SK-N-SH treated with all-trans-retinoic acid at 6 μM for 48 hours (cell line): Measurements from ENCODE around the gene PSMB1.

Source experiments
- ARNTL ChIP-seq: fragments of 450-650 bp; formaldehyde crosslinking; IDR thresholded peaks from 2 replicates; pipeline ENCODE4 v1.5.0; 2020; ENCODE audit warnings: low read depth, mild to moderate bottlenecking, moderate library complexity, borderline replicate concordance
- CSDC2 ChIP-seq: fragments of 250-450 bp; sonication (Bioruptor Pico); IDR thresholded peaks from 2 replicates; pipeline ENCODE4 v1.5.0; 2020; ENCODE audit warnings: mild to moderate bottlenecking, moderate library complexity
- ISL1 ChIP-seq: fragments of 250-450 bp; sonication (Bioruptor Pico); IDR thresholded peaks from 2 replicates; pipeline ENCODE4 v2.1.2; 2022; ENCODE audit warnings: mild to moderate bottlenecking, moderate library complexity
- SNAI2 ChIP-seq: fragments of 250-450 bp; sonication (Bioruptor Pico); IDR thresholded peaks from 2 replicates; pipeline ENCODE4 v1.5.0; 2020; ENCODE audit warnings: mild to moderate bottlenecking, moderate library complexity
- ZNF8 ChIP-seq: fragments of 450-650 bp; formaldehyde crosslinking; IDR thresholded peaks from 2 replicates; pipeline ENCODE4 v1.5.0; 2020; ENCODE audit warnings: mild to moderate bottlenecking, moderate library complexity
- TF ChIP-seq, protein P1 (sequence below): fragments of 250-450 bp; sonication (Bioruptor Pico); IDR thresholded peaks from 2 replicates; pipeline ENCODE4 v1.8.0; 2020; ENCODE audit warnings: mild to moderate bottlenecking, moderate library complexity, borderline replicate concordance
- TF ChIP-seq, protein P2 (sequence below): fragments of 250-450 bp; sonication (Bioruptor Pico); IDR thresholded peaks from 2 replicates; pipeline ENCODE4 v1.5.1; 2020; ENCODE audit warnings: low read depth, mild to moderate bottlenecking, moderate library complexity

DNA sequence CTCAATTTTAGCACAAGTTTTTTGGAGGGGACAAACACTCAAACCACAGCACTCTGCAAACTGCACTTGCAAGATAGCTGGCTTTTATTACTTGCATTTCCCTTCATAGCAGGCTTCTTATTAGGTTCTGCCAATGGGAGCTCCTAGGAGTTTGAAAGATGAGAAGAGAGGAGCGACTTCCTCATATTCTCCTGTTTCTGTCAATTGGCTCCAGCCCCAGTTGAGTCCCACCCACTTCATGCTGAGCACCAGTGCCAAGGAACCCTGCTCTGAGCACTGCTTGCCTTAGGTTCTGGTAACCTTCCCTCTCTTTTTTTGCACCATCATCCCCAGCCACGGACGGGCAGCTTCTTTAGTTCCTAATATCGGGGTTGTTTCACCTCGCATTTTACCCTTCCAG is 67.9 kb downstream of the PSMB1 start:
- no peak for TF ChIP-seq CSDC2 (CRISPR knock-in tag)
- TF ChIP-seq ARNTL, result no peak
- no peak for TF ChIP-seq ISL1 (CRISPR knock-in tag)
- TF ChIP-seq, protein P1, sequence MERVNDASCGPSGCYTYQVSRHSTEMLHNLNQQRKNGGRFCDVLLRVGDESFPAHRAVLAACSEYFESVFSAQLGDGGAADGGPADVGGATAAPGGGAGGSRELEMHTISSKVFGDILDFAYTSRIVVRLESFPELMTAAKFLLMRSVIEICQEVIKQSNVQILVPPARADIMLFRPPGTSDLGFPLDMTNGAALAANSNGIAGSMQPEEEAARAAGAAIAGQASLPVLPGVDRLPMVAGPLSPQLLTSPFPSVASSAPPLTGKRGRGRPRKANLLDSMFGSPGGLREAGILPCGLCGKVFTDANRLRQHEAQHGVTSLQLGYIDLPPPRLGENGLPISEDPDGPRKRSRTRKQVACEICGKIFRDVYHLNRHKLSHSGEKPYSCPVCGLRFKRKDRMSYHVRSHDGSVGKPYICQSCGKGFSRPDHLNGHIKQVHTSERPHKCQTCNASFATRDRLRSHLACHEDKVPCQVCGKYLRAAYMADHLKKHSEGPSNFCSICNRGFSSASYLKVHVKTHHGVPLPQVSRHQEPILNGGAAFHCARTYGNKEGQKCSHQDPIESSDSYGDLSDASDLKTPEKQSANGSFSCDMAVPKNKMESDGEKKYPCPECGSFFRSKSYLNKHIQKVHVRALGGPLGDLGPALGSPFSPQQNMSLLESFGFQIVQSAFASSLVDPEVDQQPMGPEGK (CRISPR knock-in tag), result no peak
- no peak for TF ChIP-seq SNAI2 (CRISPR knock-in tag)
- TF ChIP-seq ZNF8, result no peak
- TF ChIP-seq, protein P2, sequence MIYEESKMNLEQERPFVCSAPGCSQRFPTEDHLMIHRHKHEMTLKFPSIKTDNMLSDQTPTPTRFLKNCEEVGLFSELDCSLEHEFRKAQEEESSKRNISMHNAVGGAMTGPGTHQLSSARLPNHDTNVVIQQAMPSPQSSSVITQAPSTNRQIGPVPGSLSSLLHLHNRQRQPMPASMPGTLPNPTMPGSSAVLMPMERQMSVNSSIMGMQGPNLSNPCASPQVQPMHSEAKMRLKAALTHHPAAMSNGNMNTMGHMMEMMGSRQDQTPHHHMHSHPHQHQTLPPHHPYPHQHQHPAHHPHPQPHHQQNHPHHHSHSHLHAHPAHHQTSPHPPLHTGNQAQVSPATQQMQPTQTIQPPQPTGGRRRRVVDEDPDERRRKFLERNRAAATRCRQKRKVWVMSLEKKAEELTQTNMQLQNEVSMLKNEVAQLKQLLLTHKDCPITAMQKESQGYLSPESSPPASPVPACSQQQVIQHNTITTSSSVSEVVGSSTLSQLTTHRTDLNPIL (CRISPR knock-in tag), result no peak
